ENCODE data around the gene PIM2.
"Not testable (repeated sequence)": the region's sequence is repeated elsewhere in the genome, so short reads cannot be mapped to it uniquely, and the experiment has no call there.

PIM2 gene

GRCh38 chrX:48904180-48904579 lies 14.6 kb downstream of the PIM2 start:
- DNase-seq, result no peak

- no peak for DNase-seq
Observed at GRCh38 chrX:48903290-48903689, 15.5 kb downstream of the PIM2 start.

GRCh38 chrX:48902776-48903175 lies 16.0 kb downstream of the PIM2 start:
- DNase-seq, result no peak

- no peak for DNase-seq
Observed at GRCh38 chrX:48902135-48902534, 16.7 kb downstream of the PIM2 start.

- DNase-seq, result no peak
Observed at GRCh38 chrX:48901069-48901468, 17.8 kb downstream of the PIM2 start.

- no peak for DNase-seq
Observed at GRCh38 chrX:48899078-48899410, 19.8 kb downstream of the PIM2 start.

- peak; percentile 85 to 89 for DNase-seq
Observed at GRCh38 chrX:48897625-48898306, 21.1 kb downstream of the PIM2 start, which contains the start of the genes PQBP1 and TIMM17B. Gene PQBP1, plus strand, starts transcription at chrX:48897930. Its CDS starts 580 bp downstream, at chrX:48898510. Gene TIMM17B, minus strand, starts transcription at chrX:48897768. Its CDS starts 19 bp downstream, at chrX:48897749.

- peak; percentile 67 to 71 for DNase-seq
Observed at GRCh38 chrX:48897157-48897624, 21.6 kb downstream of the PIM2 start.

GRCh38 chrX:48896611-48897011 lies 22.2 kb downstream of the PIM2 start:
- no peak for DNase-seq

GRCh38 chrX:48894891-48895290 lies 23.9 kb downstream of the PIM2 start:
- no peak for DNase-seq

GRCh38 chrX:48893556-48894348 lies 25.1 kb downstream of the PIM2 start:
- no peak for DNase-seq

GRCh38 chrX:48892896-48893295 lies 25.9 kb downstream of the PIM2 start:
- no peak for DNase-seq

- DNase-seq, result peak; percentile 67 to 82
Observed at GRCh38 chrX:48891402-48892288, 27.2 kb downstream of the PIM2 start.

GRCh38 chrX:48890934-48891401 lies 27.9 kb downstream of the PIM2 start:
- DNase-seq, result no peak

- no peak for DNase-seq
Observed at GRCh38 chrX:48890296-48890925, 28.4 kb downstream of the PIM2 start.

GRCh38 chrX:48886586-48886985 lies 32.2 kb downstream of the PIM2 start:
- not testable (repeated sequence) for DNase-seq

GRCh38 chrX:48883729-48884128 lies 35.1 kb downstream of the PIM2 start:
- no peak for DNase-seq

- DNase-seq, result not testable (repeated sequence)
Observed at GRCh38 chrX:48876944-48877343, 41.9 kb downstream of the PIM2 start.

- DNase-seq, result not testable (repeated sequence)
Observed at GRCh38 chrX:48872017-48872416, 46.8 kb downstream of the PIM2 start.

- DNase-seq, result no peak
Observed at GRCh38 chrX:48864210-48864609, 54.6 kb downstream of the PIM2 start.
